GM04504 (cell line): ENCODE measurements around the gene EXOSC7.

Source experiments
- DNase-seq: peaks from one replicate; pipeline ENCODE4 v3.0.0-alpha.2; 2012; ENCODE audit warnings: low read depth

Gene EXOSC7

GRCh38 chr3:44993471-44994205 lies 17.6 kb downstream of the EXOSC7 start:
- DNase-seq = peak; percentile 80

- peak; percentile 61 for DNase-seq
Observed at GRCh38 chr3:44995142-44995770, 19.2 kb downstream of the EXOSC7 start.

GRCh38 chr3:44996556-44996969 lies 20.5 kb downstream of the EXOSC7 start:
- DNase-seq = no peak

- no peak for DNase-seq
Observed at GRCh38 chr3:44999782-45000181, 23.7 kb downstream of the EXOSC7 start.

GRCh38 chr3:45000823-45001222 lies 24.8 kb downstream of the EXOSC7 start:
- DNase-seq = no peak

- no peak for DNase-seq
Observed at GRCh38 chr3:45001738-45002137, 25.7 kb downstream of the EXOSC7 start.

- no peak for DNase-seq
Observed at GRCh38 chr3:45002139-45002660, 26.2 kb downstream of the EXOSC7 start.

GRCh38 chr3:45002720-45003119 lies 26.7 kb downstream of the EXOSC7 start:
- no peak for DNase-seq

GRCh38 chr3:45003406-45003805 lies 27.4 kb downstream of the EXOSC7 start:
- DNase-seq = no peak

GRCh38 chr3:45003859-45004258 lies 27.8 kb downstream of the EXOSC7 start:
- no peak for DNase-seq

- DNase-seq = no peak
Observed at GRCh38 chr3:45007091-45007490, 31.0 kb downstream of the EXOSC7 start.

- DNase-seq = peak; percentile 42
Observed at GRCh38 chr3:45008117-45008516, 32.1 kb downstream of the EXOSC7 start.

GRCh38 chr3:45009868-45010267 lies 33.8 kb downstream of the EXOSC7 start:
- no peak for DNase-seq

GRCh38 chr3:45010811-45011333 lies 34.8 kb downstream of the EXOSC7 start:
- DNase-seq = peak; percentile 71

- peak; percentile 92 for DNase-seq
Observed at GRCh38 chr3:45011756-45012508, 35.9 kb downstream of the EXOSC7 start.

GRCh38 chr3:45012577-45012976 lies 36.5 kb downstream of the EXOSC7 start:
- no peak for DNase-seq

GRCh38 chr3:45016916-45017315 lies 40.9 kb downstream of the EXOSC7 start:
- no peak for DNase-seq

- DNase-seq = no peak
Observed at GRCh38 chr3:45017821-45018220, 41.8 kb downstream of the EXOSC7 start.

- DNase-seq = no peak
Observed at GRCh38 chr3:45020534-45020933, 44.5 kb downstream of the EXOSC7 start.

GRCh38 chr3:45021524-45022297 lies 45.7 kb downstream of the EXOSC7 start:
- DNase-seq = no peak

GRCh38 chr3:45023675-45024074 lies 47.6 kb downstream of the EXOSC7 start:
- DNase-seq = no peak
